Measurements from ENCODE around the gene THAP4.
"Not testable (repeated sequence)": the region's sequence is repeated elsewhere in the genome, so short reads cannot be mapped to it uniquely, and the experiment has no call there.

GRCh38 chr2:241567266-241567665, 69.7 kb downstream of the THAP4 start:
- TF ChIP-seq POLR2AphosphoS5, CTCF (IDR thresholded peaks at IDR 0.05): not testable (repeated sequence)

All from stomach (tissue), 4 donors.